Uterus (tissue), 4 donors: ENCODE data around the gene MMEL1. TPM values are rescaled to one million over a fixed set of nuclear protein-coding genes. Genes with fewer than 3 reads are reported as not detected.

Experiments
- DNase-seq, 2 donors: peaks; one replicate each; pipeline ENCODE4 v3.0.0-alpha.2; 2019 to 2020
- H3K27ac ChIP-seq, 2 donors: fragments of 200-600 bp; sonication (generic); 1 replicate in 1 of 2; 2 replicates in 1 of 2; pipeline ENCODE4 v1.5.1; 2016 to 2018
- H3K27me3 ChIP-seq, 2 donors: fragments of 200-600 bp; sonication (generic); one replicate each; pipeline ENCODE4 v1.5.1; 2018 to 2019; ENCODE audit warnings: control low read depth in 1 of 2
- H3K36me3 ChIP-seq, 2 donors: fragments of 200-600 bp; sonication (generic); one replicate each; pipeline ENCODE4 v1.5.1; 2019; ENCODE audit warnings: control low read depth in 1 of 2
- H3K4me1 ChIP-seq, 2 donors: fragments of 200-600 bp; sonication (generic); one replicate each; pipeline ENCODE4 v1.5.1; 2018 to 2019; ENCODE audit warnings: control low read depth in 1 of 2
- H3K4me3 ChIP-seq, 2 donors: fragments of 200-600 bp; sonication (generic); 1 replicate in 1 of 2; 2 replicates in 1 of 2; pipeline ENCODE4 v1.5.1; 2018 to 2019; ENCODE audit warnings: mild to moderate bottlenecking in 1 of 2
- H3K9me3 ChIP-seq, 2 donors: fragments of 200-600 bp; sonication (generic); one replicate each; pipeline ENCODE4 v1.5.1; 2019; ENCODE audit warnings: control low read depth in 1 of 2
- CTCF ChIP-seq, 4 experiments: fragments of 200-600 bp in 2 of 4; fragments of 450-650 bp in 2 of 4; sonication (generic) in 2 of 4; IDR thresholded peaks; one replicate each; pipeline ENCODE4 v1.5.1; 2016 to 2019; ENCODE audit warnings: antibody characterized with exemption in 4 of 4, mild to moderate bottlenecking in 2 of 4, moderate library complexity in 1 of 4
- POLR2A ChIP-seq, 2 donors: fragments of 450-650 bp; IDR thresholded peaks; one replicate each; pipeline ENCODE4 v1.6.1; 2016; ENCODE audit warnings: antibody characterized with exemption in 2 of 2, mild to moderate bottlenecking in 1 of 2, moderate library complexity in 1 of 2
- intact Hi-C: fragments of 100-400 bp; cut with DNase I; formaldehyde crosslinking; loops from one replicate; pipeline ENCODE4 v1.15.1; 2023; ENCODE audit warnings: low total_unique reads
- total RNA-seq, 4 donors: library from RNA; depleted of rRNA in 3 of 4; stranded (reverse); fragments of >200 nt in 3 of 4; gene quantifications; one replicate each; pipeline versions ENCODE4 v1.1.0 to v1.2.4, GENCODE V29; 2014 to 2023
- donor health status: DM: yes; HTN: yes; CAD: no.

The MMEL1 gene
- total RNA-seq, 4 donors from 2014 or later: 2.6 to 4.8 TPM; not detected in 2

DNA sequence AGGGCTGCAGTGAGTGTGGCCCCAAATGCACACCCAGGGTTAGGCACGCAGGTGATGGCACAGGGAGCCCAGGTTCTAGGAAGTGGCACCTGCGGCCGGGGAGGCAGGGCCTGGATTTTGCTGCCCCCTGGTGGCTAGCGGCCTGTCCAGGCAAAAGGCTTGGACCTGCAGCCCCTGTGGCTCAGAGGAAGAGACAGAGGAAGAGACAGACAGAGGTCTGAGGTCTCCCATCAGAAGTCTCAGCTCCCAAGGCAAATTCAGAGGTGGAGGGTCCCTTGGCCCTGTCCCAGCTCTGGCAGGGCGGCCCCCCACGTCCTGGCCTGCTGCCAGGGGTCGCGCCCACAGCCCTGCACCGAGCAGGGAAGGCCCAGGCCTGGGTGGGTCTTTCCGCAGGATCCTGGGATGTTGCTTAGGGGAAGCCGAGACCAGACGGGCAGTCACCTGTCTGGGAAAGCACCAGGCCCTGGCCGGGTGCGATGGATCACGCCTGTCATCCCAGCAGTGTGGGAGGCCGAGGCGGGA, 84.7 kb downstream of the MMEL1 start:
- H3K9me3 ChIP-seq: no peaks in the 10 kb centered on the region
- no peaks in the 10 kb centered on the region for H3K27me3 ChIP-seq
- peak; percentile 74 to 79 for DNase-seq
- intact Hi-C loops: loop anchor here (5.0 kb wide), 1 partner anchor 136 kb away; the partner anchor contains the start of gene PEX10
- H3K36me3 ChIP-seq: no peaks in the 10 kb centered on the region
- H3K27ac ChIP-seq: peak overlapping the region; percentile 85 to 95
- TF ChIP-seq POLR2A (IDR thresholded peaks at IDR 0.05) (no peak), CTCF (IDR thresholded peaks at IDR 0.05) (peak; percentile 90 to 96 (median 92))
- peak overlapping the region in 1 of 2 donors; percentile 13 for H3K4me3 ChIP-seq
- H3K4me1 ChIP-seq: peaks cover 0 to 24% of the 10 kb centered on the region in 2 donors

GRCh38 chr1:2547210-2548067, 85.4 kb downstream of the MMEL1 start:
- Histone ChIP-seq H3K4me3 (peak overlapping the region; percentile 26 to 28), H3K4me1 (peaks cover 0 to 24% of the 10 kb centered on the region in 2 donors), H3K27me3 (no peaks in the 10 kb centered on the region), H3K27ac (peak overlapping the region; percentile 85 to 95), H3K36me3 (no peaks in the 10 kb centered on the region), H3K9me3 (no peaks in the 10 kb centered on the region)
- TF ChIP-seq CTCF (IDR thresholded peaks at IDR 0.05) (no peak), POLR2A (IDR thresholded peaks at IDR 0.05) (peak in 1 of 2 donors; percentile 0)
- intact Hi-C loops: loop anchor here (5.0 kb wide), 1 partner anchor 135 kb away; the partner anchor contains the start of gene PEX10
- DNase-seq: no peak

GRCh38 chr1:2546515-2547209, 86.2 kb downstream of the MMEL1 start:
- no peaks in the 10 kb centered on the region for H3K36me3 ChIP-seq
- H3K4me1 ChIP-seq: peaks cover 0 to 24% of the 10 kb centered on the region in 2 donors
- no peaks in the 10 kb centered on the region for H3K27me3 ChIP-seq
- H3K9me3 ChIP-seq: no peaks in the 10 kb centered on the region
- DNase-seq: peak; percentile 72 to 77
- intact Hi-C loops: loop anchor here (5.0 kb wide), 1 partner anchor 134 kb away; the partner anchor contains the start of gene PEX10
- H3K4me3 ChIP-seq: peak overlapping the region; percentile 26 to 28
- peak overlapping the region; percentile 85 to 95 for H3K27ac ChIP-seq
- TF ChIP-seq CTCF (IDR thresholded peaks at IDR 0.05) (peak in 1 of 4 experiments; percentile 27), POLR2A (IDR thresholded peaks at IDR 0.05) (peak; percentile 38 to 52)

DNA sequence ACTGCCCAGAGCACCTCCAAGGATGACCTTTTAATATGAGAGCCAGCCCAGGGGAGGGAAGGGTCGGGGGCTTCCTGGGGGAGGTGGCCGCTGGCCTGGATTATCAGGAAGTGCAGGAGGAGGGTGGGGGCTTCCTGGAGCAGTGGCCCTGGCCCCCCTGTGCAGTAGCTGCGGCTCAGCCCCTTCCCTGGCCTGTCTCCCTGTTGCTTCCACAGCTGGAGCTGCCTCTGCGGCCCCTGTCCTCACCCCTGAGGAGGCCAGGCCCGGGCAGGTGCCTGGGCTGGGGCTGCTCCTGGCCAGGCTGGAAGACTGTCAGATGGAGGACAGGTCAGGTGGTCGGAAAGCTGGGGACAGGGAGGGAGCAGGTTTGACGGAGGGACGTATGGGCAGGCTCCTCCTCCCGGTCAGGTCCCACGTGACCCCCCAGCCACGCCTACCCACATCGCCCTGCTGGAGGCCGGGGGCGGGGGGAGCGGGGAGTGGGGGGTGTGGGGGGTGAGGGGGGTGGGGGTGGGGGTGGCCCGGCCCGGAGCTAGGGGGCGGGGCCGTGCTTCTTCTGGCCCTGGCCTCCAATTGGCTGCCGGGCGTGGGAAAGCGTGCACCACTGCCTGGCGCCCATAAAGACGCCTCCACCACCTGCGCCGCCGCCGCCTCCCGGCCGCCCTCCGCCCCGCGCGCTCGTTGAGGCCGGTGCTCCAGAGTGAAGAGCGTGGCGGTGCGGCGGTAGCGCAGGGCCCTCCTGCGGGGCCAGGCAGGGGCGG, 86.9 kb downstream of the MMEL1 start:
- H3K4me1 ChIP-seq: peaks cover 0 to 24% of the 10 kb centered on the region in 2 donors
- DNase-seq: peak; percentile 79 to 84
- peak overlapping the region; percentile 85 to 95 for H3K27ac ChIP-seq
- peak in 1 of 2 donors; percentile 4 for TF ChIP-seq POLR2A (IDR thresholded peaks at IDR 0.05)
- TF ChIP-seq CTCF (IDR thresholded peaks at IDR 0.05): peak in 1 of 4 experiments; percentile 4
- intact Hi-C loops: loop anchor here (5.0 kb wide), 1 partner anchor 134 kb away; the partner anchor contains the start of gene PEX10
- H3K9me3 ChIP-seq: no peaks in the 10 kb centered on the region
- H3K27me3 ChIP-seq: no peaks in the 10 kb centered on the region
- no peaks in the 10 kb centered on the region for H3K36me3 ChIP-seq
- H3K4me3 ChIP-seq: peak overlapping the region; percentile 26 to 28
